GM19328 (cell line): ENCODE data around the gene NDUFB2.
"Not testable (repeated sequence)": the region's sequence is repeated elsewhere in the genome, so short reads cannot be mapped to it uniquely, and the experiment has no call there.

Experiments
- ATAC-seq: cut with Tn5 transposase; IDR thresholded peaks from one replicate; pipeline ENCODE4 v1.9.1; 2021; ENCODE audit warnings: mild to moderate bottlenecking, moderate library complexity; ENCODE audit not compliant: unreplicated experiment

NDUFB2 gene

DNA sequence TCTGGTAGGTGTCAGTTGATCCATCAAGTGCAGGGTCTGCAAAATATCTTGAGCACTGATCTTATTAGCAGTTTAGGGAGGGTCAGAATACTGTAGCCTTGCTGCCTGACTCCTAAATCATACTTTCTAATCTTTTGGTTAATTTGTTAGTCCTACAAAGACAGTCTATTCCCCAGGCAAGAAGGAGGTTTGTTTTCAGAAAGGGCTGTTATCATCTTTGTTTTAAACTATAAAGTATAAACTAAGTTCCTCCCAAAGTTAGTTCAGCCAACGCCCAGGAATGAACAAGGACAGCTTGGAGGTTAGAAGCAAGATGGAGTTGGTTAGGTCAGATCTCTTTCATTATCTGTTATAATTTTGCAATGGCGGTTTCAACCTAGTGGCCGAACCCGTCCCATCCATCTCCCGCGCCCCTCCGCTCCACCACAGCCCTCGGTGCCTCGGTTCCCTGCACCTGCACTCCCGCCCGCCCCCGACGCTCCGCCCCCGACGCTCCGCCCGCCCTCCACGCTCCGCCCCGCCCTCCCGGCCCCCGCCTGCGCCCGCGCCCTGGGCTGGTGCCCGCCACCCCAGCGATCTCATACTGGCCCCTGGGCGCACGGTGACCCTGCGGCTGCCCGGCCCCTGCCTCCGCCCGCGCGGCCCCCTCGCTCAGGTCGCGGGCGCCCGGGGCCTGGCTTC lies 24.0 kb upstream of the NDUFB2 start, which contains the start of gene ADCK2:
TSS of gene ADCK2 (plus strand) at position 564 of the 681 bp plus-strand sequence. CDS start 386 bp downstream, outside the sequence.
- peak; percentile 44 for ATAC-seq

DNA sequence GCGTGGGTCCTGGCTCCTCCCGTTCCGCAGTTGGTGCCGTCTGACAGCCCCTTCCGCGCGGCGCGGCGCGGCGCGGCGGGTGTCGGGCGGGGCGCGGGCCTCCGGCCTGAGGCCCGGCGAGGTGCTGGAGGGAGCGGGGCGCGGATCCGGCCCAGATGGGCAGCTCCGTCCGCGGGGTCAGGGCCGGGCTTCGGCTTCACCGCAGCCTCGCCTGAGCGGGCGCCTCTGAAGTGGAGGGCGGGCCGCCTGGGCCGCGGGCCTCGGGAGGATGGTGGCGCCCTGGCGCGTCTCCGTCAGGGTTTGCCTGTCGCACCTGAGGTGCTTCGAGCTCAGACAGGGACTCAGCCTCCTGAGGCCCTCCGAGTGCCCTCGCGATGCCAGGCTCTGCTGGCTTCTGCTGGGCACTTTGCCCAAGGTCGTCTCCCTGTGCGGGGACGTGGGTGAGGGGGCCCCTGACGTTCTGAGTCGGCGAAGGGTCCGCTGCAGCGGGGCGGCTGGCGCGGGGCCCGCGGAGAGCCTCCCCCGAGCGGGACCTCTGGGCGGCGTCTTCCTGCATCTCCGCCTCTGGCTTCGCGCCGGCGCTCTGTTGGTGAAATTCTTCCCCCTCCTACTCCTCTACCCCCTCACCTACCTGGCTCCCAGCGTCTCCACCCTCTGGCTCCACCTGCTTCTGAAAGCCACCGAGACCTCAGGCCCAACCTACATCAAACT lies 23.3 kb upstream of the NDUFB2 start:
- peak; percentile 41 for ATAC-seq

DNA sequence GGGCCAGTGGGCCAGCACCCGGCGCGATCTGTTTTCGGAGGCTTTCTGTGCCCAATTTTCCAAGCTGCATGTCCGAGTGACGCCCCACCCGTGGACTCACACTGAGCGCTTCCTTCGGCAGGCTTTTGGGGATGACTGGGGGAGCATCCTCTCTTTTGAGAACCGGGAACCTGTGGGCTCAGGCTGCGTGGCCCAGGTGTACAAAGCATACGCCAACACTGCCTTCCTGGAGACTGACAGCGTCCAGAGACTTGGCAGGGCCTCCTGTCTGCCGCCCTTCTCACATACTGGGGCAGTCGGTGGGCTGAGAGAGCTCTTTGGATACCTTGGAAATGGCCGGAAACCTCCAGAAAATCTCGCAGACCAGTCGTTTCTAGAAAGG lies 22.7 kb upstream of the NDUFB2 start:
- ATAC-seq: no peak

DNA sequence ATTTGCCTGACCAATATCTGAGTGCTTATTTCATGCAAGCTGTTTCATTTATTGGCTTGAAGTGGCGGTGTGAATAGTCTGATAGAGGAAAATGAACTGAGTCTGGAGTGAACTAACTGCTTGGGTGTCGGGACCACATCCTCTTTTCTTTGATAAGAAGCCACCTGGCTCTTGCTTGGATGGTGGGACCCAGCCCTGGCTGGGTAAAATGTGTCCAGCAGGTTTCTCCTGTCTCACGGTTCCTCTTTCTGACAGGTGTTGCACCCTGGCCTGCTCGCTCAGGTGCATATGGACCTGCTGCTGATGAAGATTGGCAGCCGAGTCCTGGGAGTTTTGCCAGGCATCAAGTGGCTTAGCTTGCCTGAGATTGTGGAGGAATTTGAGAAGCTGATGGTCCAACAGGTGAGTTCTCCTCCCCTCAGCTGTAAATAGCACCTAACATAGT lies 22.1 kb upstream of the NDUFB2 start:
- no peak for ATAC-seq

DNA sequence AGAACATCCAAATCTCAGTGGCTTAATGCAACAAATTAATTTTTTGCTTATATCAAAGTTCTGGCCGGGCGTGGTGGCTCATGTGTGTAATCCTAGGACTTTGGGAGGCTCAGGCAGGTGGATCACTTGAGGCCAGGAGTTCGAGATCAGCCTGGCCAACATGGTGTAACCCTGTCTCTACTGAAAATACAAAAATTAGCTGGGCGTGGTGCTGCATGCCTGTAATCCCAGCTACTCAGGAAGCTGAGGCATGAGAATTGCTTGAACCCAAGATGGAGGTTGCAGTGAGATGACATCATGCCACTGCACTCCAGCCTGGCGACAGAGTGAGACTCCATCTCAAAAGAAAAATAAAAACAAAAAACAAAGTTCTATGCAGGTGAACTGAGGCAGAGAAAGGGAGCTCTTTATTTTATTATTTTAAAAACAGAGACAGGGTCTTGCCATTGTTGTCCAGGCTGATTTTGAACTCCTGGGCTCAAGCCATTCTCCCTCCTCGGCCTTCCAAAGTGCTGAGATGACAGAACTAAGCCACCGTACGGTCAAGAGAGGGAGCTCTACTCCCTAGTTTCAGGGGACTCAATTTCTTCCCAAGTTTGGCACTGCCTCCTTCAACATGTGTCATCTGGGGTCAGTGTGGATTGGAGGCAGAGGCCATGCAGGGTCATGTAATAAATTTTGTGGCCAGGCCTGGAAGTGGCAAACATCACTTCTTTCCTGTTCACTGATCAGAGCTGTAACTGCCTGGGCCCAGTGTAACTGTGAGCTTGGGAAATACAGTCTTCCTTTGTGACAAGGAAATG lies 21.4 kb upstream of the NDUFB2 start:
- ATAC-seq: no peak

DNA sequence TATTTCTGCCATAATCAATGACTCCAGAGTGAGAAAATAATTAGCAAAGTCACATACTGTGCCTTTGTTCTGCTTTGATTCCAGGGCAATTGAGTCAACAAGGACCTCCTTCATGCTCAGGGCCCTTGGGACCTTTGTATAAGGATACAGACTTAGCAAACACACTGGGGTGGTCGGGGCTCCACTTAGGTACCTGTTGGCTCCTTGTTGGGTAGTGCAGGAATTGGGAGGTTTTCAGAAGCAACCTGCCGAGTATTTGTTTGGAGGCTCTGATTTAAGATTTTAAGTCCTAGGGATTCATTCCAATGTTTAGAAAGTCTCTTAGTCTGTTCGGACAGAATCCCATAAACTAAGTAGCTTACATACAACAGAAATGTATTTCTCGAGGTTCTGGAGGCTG lies 20.8 kb upstream of the NDUFB2 start:
- no peak for ATAC-seq

DNA sequence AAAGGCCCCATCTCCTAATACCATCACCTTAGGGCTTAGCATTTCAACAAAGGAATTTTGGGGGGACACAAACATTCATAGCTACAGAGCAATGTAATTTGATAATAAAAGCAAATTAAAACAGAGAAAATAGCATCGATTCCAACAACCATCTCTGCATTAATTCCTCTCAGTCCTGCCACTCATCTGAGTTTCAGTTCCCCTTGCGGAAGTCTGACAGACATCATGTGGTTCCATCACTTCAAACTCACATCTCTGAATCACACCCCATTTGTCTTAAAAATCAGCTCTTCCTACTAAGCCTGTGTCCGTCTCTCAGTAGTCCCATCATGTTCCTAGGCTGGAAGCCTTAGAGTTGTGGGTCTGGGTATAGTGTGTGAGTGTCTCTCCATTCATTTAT lies 20.2 kb upstream of the NDUFB2 start:
- peak; percentile 46 for ATAC-seq

DNA sequence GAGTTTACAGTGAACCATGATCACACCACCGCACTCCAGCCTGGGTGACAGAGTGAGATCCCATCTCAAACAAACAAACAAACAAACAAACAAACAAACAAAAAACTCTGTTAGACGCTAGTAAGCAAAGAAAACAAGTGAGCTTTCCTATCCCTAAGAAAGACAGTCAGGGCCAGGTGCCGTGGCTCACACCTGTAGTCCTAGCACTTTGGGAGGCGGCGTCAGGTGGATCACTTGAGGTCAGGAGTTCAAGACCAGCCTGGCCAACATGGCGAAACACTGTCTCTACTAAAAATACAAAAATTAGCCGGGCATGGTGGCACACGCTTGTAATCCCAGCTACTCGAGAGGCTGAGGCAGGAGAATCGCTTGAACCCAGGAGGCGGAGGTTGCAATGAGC lies 19.6 kb upstream of the NDUFB2 start:
- ATAC-seq: not testable (repeated sequence)

DNA sequence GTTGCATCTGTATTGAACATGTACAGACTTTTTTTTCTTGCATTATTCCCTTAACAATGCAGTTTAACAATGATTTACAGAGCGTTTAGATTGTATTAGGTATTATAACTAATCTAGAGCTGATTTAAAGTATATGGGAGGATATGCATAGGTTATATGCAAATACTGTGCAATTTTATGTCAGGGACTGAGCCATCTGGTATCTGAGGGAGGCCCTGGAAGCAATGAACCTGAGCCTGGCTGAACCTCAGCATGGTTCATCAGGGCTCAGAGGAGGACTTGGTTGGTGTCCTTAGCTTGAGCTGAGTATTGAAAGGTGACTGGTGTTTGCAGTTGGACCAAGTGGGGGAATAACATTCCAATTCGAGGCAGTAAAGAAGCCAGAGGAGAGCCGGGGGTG lies 19.0 kb upstream of the NDUFB2 start:
- no peak for ATAC-seq

DNA sequence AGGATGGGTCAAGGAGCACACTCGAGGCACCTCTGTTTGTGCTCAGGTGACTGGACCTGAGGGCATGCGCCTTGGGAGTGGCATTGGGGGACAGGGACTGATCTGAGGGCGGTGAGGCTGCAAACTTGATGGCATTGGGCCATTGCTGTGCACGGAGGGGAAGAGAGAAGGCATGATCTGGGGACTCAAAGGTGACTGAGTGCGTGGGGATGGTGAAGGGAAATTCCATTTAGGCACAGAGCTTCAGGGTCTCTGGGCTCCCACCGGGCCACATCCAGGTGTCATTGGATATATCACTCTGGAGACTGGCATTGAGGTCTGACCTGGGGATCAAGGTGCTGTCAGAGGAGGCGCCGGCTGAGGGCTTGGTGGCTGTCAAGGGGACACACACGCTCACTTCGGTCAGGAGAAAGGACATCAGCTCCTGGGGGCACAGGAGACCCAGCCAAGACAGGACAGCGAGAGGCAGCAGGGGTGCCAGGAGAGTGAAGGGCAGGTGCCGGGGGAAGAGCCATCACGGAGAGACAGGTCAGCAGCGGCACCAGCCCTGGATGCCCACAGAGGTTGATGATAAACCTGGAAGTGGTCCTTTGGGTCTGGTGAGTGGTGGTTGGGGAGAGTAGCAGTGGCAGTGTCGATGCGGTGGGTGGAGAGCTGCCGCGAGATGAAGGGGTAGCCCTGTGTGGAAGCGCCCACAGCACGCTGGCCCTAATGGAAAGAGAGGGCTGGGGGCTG lies 18.3 kb upstream of the NDUFB2 start:
- no peak for ATAC-seq

DNA sequence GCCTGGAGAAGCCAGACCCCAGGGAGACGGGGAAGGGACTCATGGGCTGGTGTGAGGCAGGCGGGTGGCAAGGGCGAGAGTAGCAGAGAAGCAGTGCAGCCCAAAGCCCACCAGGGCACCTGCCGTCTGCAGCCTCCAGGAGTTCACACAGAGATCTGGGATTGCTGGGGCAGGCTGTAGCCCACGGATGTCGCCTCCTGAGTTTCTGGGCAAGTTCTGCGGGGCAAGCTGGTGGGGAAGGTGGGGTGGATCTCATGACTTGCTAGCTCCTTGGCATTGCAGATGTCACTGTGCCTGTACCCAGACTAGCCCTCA lies 17.7 kb upstream of the NDUFB2 start:
- no peak for ATAC-seq

DNA sequence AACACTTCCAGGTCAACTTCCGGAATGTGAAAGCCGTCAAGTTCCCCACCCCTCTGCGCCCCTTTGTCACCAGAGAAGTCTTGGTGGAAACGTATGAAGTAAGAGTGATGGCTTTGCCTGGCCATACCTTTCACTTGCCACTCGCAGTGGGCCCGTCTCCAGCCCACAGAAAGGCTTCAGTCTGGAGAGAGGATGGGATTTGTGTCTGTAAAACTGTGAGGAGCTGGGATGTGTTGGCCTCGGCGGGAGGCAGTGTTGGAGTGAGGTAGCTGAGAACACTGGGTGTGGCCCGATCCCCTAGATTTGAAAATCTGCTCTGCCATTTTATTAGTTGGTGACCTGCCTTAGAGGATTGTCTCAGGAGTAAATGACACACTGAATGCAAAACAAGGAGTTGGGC lies 17.3 kb upstream of the NDUFB2 start:
- ATAC-seq: no peak

DNA sequence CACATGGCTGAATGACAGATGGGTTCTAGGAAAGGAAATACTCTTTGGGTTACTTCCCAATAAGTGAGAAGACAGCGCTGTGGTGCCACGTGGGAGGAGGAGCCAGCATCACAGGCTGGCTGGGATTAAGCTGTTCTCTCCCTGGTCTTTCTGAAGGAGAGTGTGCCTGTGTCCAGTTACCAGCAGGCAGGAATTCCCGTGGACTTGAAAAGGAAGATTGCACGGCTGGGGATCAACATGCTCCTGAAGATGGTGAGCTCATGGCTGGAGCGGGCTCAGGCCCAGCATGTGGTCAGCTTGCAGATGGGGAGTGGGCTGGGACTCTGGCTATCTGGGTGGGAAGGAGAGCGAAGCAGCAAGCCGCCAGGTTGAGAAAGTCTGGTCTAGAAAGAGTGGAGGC lies 15.6 kb upstream of the NDUFB2 start:
- ATAC-seq: no peak

DNA sequence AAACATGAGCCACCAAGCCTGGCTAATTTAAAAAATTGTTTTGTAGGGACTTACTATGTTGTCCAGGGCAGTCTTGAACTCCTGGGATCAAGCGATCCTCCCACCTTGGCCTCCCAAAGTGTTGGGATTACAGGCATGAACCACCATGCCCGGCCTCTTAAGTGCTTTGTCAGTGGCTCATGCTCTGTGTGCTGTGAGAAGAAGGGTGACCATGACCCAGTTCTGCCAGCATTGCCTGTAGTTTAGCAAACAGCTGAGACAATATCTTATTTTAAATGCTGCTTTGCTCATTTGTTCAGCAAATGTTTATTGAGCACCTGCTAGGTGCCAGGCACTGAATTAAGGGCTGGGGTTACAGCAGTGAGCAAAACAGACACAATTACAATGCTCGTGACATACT lies 14.7 kb upstream of the NDUFB2 start:
- no peak for ATAC-seq

DNA sequence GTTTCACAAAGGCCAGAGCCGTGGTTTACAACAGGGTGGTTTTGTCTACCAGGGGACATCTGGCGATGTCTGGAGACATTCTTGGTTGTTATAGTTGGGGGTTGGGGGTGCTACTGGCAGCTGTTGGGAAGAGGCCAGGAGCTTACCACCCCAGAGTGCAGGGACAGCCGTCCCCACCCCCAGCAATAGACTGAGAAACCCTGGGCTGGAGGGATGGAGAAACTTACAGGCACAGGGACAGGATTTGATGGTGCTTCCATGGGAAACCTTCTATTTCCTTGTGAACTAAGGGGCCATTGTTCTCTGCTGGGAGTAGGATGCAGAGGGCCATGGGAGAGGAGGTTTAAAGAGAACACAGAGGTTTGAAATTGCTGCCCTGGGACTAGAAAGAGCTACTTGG lies 12.9 kb upstream of the NDUFB2 start:
- ATAC-seq: no peak

DNA sequence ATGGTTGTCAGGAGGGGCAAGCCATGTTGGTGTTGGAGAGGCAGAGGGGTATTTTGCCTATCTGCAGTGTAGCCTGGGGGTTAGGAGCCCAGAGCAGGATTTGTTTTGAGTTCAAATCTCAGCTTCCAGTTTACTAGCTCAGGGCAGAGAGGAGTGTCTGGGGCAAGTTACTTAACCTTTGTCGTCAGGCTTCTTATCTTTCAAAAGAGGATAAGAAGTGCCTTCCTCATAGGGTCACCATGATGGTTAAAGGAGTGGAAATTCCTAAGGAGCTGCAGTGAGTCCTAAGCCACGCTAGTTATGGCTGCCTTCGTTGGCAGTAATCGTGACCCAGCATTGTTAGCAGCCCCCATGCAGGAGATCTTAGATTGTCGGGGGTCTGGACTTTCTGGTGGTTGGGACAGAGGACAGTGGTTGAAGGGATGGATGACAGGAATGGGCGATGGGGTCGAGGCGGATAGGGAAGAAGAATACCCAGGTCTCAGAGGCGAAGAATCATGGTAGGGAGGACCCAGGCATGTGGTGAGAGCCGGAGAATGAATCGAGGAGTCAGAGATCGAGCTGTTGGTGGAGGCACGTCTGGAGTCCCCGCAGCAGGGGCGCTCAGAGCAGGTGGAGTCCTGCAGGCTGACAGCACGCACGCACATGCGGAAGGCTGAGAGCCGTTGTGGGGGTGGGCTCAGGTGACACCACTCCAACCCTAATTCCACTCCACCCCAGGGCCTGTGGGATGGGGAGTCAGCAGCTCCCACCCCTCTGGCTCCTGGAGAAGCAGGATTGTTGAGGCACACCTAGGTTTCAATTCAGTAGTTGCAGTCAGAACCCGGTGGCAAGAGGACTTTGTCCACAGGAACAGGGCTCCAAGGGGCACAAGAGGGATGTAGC lies 12.2 kb upstream of the NDUFB2 start:
- ATAC-seq: no peak

DNA sequence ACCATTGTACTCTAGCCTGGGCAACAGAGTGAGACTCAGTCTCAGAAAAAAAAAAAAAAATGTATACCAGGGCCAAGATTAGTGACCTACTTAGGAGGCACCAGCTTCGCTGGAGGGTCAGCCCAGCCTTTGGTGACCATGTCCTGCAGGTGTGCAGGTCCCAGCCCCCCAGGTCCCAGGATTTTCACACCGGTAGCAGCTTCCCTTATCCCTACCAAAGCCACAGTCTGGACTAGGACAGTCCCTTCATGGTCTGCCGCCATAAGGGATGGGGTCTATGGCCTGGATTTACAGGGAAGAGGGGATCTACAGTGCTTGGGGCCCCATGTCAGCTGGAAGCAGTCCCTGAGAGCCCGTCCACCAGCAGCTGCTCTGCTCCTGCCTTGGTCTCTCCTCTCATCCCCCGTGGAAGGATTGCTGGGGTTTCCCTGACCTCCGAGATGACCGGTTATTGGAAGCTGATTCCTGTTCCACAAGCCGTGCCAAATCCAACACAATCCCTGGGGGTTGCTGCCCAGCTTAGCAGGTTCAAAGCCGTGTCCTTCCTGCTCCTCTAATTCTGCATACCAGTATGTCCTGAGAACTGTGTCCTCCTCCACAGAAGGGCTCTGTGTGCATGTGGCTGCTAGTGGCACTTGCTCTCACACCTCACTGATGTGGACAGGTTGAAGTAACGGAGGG lies 11.0 kb upstream of the NDUFB2 start:
- ATAC-seq: no peak

DNA sequence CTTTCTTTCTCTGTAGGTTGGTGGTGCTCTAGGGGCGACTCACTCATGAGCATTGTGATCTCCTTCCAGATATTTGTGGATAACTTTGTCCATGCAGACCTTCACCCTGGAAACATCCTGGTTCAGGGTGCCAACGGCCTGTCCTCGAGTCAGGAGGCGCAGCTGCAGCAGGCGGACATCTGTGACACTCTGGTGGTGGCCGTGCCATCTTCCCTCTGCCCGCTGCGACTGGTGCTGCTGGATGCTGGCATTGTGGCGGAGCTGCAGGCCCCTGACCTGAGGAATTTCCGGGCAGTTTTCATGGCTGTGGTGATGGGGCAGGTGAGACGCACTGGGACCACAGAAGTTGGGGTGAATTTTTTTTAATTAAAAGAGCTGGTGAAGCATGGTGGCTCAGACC lies 9.6 kb upstream of the NDUFB2 start:
- ATAC-seq: no peak

DNA sequence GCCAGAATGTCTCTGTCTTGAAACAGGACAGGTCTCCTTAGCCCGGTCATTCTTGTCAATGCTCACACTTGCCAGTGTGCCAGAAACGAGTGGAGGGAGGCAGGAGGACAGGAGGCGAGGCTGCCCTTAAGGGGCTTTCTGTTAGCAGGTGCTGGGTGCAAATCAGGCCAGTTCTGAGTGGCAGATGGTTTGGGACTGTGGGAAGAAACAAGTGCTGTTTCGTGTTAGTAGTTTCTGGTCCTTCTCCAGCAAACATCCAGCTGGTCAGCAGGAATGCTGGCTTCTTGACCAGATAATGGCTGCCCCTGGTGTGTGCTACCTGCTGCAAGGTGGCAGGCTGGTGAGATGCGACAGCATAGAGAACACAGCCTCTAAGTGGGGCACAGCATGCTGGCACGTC lies 8.2 kb upstream of the NDUFB2 start:
- no peak for ATAC-seq
